Astrocyte of the cerebellum (primary cell): Measurements from ENCODE around the gene BCL2A1.
"Not testable (repeated sequence)": the region's sequence is repeated elsewhere in the genome, so short reads cannot be mapped to it uniquely, and the experiment has no call there.

Experiments used
- DNase-seq: peaks from one replicate; pipeline ENCODE4 v3.0.0-alpha.2; 2011; ENCODE audit warnings: low read depth
- H3K4me3 ChIP-seq: 2 replicates; pipeline ENCODE4 v1.5.1; 2011; ENCODE audit warnings: mild to moderate bottlenecking, low read depth, low read length, moderate library complexity
- in situ Hi-C: cut with HindIII; loops from 2 replicates; pipeline ENCODE4 v1.10.0; 2017; ENCODE audit warnings: low sequenced_read_pairs
- TF ChIP-seq, protein P1 (sequence below): IDR thresholded peaks from 2 replicates; pipeline ENCODE4 v1.5.1; 2012; ENCODE audit warnings: low read length, low read depth, moderate library complexity, mild to moderate bottlenecking; ENCODE audit errors: missing control alignments

BCL2A1 gene

DNA sequence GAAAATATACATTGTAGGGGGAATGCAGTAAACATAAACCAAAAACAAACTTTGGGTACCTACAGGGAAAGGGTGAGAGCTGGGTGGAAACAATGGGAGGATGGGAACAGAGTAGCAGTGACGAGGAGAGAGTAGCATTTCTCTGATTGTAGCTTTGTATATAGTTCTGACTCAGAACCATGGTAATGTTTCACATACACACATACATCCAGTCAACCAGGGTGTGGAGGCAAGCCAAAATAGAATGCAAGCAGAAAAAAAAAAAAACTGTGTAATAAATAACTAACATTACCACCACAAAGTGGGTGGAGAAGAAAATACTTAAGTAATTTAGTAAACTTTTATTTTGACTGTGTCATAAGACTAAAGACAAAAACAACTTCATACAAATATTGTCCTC, 27.2 kb downstream of the BCL2A1 start:
- TF ChIP-seq, protein P1, sequence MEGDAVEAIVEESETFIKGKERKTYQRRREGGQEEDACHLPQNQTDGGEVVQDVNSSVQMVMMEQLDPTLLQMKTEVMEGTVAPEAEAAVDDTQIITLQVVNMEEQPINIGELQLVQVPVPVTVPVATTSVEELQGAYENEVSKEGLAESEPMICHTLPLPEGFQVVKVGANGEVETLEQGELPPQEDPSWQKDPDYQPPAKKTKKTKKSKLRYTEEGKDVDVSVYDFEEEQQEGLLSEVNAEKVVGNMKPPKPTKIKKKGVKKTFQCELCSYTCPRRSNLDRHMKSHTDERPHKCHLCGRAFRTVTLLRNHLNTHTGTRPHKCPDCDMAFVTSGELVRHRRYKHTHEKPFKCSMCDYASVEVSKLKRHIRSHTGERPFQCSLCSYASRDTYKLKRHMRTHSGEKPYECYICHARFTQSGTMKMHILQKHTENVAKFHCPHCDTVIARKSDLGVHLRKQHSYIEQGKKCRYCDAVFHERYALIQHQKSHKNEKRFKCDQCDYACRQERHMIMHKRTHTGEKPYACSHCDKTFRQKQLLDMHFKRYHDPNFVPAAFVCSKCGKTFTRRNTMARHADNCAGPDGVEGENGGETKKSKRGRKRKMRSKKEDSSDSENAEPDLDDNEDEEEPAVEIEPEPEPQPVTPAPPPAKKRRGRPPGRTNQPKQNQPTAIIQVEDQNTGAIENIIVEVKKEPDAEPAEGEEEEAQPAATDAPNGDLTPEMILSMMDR, result no peak
- no peak for DNase-seq
- H3K4me3 ChIP-seq, result no peak overlapping the region
- in situ Hi-C loops, result no loop called here

DNA sequence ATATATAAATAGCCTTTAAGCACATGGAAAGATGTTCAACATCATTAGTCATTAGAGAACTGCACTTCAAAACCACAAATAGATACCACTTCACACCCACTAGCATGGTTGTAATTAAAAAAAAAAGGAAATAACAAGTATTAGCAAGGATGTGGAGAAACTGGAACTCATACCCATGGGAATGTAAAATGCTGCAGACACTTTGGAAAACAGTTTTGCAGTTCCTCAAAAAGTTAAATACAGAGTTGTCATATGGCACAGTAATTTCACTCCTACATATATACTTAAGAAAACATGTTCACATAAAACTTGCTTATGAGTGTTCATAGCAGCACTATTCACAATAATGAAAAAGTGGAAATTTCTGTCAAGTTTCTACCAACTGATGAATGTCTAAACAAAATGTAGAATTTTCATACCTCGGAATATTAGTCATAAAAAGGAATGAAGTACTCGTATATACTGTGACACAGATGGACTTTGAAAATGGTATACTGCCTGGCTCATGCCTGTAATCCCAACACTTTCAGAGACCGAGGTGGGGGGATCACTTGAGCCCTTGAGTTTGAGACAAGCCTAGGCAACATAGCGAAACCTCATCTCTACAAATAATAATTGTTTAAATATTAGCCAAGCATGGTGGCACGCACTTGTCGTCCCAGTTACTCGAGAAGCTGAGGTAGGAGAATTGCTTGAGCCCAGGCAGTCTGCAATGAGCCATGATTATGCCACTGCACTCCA, 28.1 kb downstream of the BCL2A1 start:
- TF ChIP-seq, protein P1, result no peak
- in situ Hi-C loops, result no loop called here
- no peak for DNase-seq
- no peak overlapping the region for H3K4me3 ChIP-seq

DNA sequence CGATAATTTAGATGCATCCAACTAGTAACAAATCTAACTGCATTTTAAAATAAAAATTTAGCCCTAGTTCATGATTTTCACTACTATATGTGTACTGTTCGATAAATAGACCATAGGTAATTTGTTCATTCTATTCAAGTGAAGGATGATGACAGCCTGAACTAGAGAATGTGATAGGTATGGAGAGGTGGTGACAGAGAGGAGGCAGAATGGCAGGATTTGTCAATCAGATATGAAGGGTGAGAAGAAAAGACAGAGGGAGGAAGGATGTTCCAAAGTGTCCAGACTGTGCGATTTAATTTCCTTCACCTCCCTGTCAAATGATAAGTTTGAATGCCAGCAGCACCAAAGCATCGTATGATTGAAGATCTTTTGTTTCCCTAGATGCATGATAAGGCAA, 31.6 kb downstream of the BCL2A1 start:
- TF ChIP-seq, protein P1, result no peak
- in situ Hi-C loops, result no loop called here
- no peak for DNase-seq
- H3K4me3 ChIP-seq, result no peak overlapping the region

DNA sequence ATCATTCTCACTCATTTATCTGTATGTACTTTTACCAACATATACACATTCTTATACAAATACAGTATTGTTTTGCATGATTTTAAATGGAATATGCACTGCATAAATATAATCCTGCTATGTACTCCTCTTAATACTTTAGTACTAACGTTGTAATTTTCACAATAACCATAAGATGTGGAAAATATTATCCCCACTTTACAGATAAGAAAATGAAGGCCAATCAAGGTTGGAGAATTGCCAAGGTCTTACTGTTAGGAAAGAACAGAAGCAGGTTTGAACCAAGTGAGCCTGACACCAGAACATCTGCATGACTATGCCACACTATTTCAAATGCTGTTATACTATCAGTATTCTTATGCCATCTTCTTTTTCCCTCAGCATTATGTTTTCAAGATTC, 32.9 kb downstream of the BCL2A1 start:
- TF ChIP-seq, protein P1, result no peak
- no peak overlapping the region for H3K4me3 ChIP-seq
- in situ Hi-C loops, result no loop called here
- DNase-seq, result no peak

DNA sequence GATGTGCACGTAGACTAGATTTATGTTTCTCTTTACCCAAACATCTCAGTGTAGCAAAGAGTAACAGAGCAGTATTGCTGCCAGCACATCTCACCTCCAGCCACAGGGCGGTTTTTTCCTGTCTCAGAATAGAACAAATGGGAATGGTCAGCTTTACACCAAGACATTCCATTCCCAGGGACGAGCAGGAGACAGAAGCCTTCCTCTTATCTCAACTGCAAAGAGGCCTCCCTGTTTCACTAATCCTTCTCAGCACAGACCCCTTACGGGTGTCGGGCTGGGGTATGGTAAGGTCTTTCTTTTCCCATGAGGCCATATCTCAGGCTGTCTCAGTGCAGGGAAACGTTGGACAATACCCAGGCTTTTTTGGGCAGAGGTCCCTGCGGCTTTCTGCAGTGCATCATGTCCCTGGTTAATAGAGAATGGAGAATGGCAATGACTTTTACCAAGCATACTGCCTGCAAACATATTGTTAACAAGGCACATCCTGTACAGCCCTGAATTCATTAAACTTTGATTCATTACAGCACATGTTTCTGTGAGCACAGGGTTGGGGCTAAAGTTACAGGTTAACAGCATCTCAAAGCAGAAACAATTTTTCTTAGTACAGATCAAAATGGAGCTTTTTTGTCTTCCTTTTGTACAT, 35.3 kb downstream of the BCL2A1 start:
- in situ Hi-C loops, DNase-seq, H3K4me3 ChIP-seq: not testable (repeated sequence)

DNA sequence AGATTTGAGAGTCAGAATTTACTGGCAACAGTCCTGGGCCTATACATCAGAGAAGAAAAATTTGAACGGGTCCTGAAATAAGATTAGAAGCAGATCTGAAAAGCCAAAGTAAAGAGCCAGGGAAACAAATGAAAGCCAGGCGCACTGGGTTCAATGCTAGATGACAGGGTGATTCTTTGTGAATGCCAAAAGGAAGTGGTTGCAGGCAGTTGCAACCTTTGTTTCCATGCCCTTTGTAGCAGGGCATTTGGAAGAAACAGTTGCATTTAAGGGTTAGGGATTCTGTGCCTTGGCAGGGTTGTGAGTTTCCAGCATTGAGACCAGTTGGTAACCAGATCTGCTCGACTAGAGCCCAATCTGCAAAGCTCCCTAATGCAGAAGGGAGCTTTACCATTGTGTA, 37.8 kb downstream of the BCL2A1 start:
- TF ChIP-seq, protein P1, result no peak
- DNase-seq, result no peak
- in situ Hi-C loops, result no loop called here
- no peak overlapping the region for H3K4me3 ChIP-seq

DNA sequence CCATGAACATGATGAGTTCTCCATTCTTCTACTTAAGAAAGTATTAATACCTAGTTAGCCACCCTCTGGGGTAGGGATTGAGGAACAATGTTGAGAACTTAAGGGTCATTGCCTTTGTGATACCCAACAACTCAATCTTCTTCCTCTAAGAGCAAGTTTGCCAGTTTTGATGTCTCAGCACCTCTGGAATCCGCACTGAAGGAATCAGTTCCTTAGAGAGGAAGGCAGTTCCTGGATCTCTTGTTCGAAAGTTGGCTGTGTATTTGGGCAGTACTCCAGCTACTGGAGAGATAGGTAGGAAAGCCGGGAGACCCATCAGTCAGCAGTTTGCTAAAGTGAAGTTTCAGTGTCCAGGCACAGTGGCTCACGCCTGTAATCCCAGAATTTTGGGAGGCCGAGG, 38.5 kb downstream of the BCL2A1 start:
- no peak overlapping the region for H3K4me3 ChIP-seq
- no peak for DNase-seq
- TF ChIP-seq, protein P1, result no peak
- in situ Hi-C loops, result no loop called here
